Measurements from ENCODE around the gene BEAN1.

DNA sequence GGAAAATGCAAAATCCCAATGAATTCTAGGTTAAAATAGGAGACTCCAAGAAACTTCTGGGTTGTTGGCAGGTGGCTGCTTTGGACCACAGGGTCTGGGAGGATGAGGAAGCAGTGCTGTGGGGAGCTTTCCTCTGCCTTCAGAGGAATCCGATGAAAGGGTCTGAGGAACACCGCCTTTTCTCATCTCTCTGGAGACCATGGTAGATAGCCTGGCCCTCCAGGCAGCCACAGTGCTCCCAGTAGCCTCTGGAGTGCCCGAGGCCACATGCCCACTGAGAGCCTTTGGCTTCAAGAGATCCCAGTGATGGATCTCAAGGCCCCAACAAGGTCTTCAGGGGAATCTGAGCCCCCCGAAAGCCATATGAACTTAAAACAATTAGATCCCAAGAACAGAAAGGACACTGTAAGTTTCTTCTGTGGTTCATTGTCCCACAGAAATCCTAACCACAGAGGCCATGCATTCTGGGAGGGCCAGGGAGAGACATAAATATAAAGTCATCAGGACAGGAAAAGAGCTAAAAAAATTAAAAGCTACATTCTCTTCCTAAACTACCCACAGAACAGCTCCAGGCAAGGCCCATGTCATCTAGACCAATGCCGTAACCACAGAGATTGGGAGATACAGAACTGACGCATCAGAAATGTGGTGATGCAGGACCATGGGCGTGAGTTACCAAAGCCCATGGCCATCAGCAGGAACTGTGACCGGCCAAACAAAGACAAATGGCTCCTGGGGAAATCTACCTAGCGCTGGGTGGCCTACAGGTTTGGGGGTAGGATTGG, 98.5 kb downstream of the BEAN1 start:
- TF ChIP-seq, protein P1, sequence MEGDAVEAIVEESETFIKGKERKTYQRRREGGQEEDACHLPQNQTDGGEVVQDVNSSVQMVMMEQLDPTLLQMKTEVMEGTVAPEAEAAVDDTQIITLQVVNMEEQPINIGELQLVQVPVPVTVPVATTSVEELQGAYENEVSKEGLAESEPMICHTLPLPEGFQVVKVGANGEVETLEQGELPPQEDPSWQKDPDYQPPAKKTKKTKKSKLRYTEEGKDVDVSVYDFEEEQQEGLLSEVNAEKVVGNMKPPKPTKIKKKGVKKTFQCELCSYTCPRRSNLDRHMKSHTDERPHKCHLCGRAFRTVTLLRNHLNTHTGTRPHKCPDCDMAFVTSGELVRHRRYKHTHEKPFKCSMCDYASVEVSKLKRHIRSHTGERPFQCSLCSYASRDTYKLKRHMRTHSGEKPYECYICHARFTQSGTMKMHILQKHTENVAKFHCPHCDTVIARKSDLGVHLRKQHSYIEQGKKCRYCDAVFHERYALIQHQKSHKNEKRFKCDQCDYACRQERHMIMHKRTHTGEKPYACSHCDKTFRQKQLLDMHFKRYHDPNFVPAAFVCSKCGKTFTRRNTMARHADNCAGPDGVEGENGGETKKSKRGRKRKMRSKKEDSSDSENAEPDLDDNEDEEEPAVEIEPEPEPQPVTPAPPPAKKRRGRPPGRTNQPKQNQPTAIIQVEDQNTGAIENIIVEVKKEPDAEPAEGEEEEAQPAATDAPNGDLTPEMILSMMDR (IDR thresholded peaks at IDR 0.05) = no peak
- TF ChIP-seq POLR2A (IDR thresholded peaks at IDR 0.05) = no peak
- no peak for TF ChIP-seq EP300 (IDR thresholded peaks at IDR 0.05)
- no peak for TF ChIP-seq POLR2AphosphoS5 (IDR thresholded peaks at IDR 0.05)

Data from suprapubic skin (tissue), 4 donors.